ENCODE results near the gene CASTOR1. TPM values are rescaled to one million over a fixed set of nuclear protein-coding genes. Genes with fewer than 3 reads are reported as not detected.

The CASTOR1 gene
- polyA plus RNA-seq, 1 of the 3 experiments (the other 2 are of a cell fraction) = 14.4 TPM

GRCh38 chr22:30323246-30323645 lies 33.9 kb upstream of the CASTOR1 start:
- peaks cover 12% of the 10 kb centered on the region for H3F3A ChIP-seq (replicated peaks; ENCODE audit: insufficient read depth)
- H3K27me3 ChIP-seq (ENCODE audit: insufficient read depth) = no peaks in the 10 kb centered on the region
- DNase-seq = no peak
- WGBS (ENCODE audit: low lambda C conversion rate) = 96% methylated on average over 3 of the region's 3 CpGs
- H3K36me3 ChIP-seq (replicated peaks in 1 of 2; ENCODE audit: control insufficient read depth in 1 of 2, insufficient read depth in 2 of 2, low read length in 1 of 2) = peaks cover 0 to 6% of the 10 kb centered on the region in 2 experiments
- POLR2A ChIA-PET = no interaction called here
- no peak overlapping the region for H3K4me2 ChIP-seq
- CTCF ChIA-PET = interaction anchor here (0.6 to 7.7 kb wide), 3 partner anchors 12 to 35 kb away, joined by 3 to 42 read pairs (median 3); partner anchors contain the start of gene CASTOR1
- H3K4me1 ChIP-seq (ENCODE audit: control insufficient read depth in 1 of 2, insufficient read depth in 2 of 2, low read depth in 1 of 2, low read length in 1 of 2) = peaks cover 0 to 25% of the 10 kb centered on the region in 2 experiments; a peak in 2 of 4 replicates
- no peak for TF ChIP-seq CHD2 (IDR thresholded peaks at IDR 0.05; ENCODE audit: low read length, partially characterized antibody)
- no peak for TF ChIP-seq FOSL2 (IDR thresholded peaks at IDR 0.05; ENCODE audit: borderline replicate concordance, low read depth)
- TF ChIP-seq JUND (IDR thresholded peaks at IDR 0.05) = no peak
- no peak for TF ChIP-seq TAF1 (IDR thresholded peaks at IDR 0.05; ENCODE audit: borderline replicate concordance, low read depth, low read length)
- no peak for TF ChIP-seq NFIC (IDR thresholded peaks at IDR 0.05; ENCODE audit: borderline replicate concordance)
- TF ChIP-seq PBX3 (IDR thresholded peaks at IDR 0.05) = no peak
- TF ChIP-seq GABPA (IDR thresholded peaks at IDR 0.05; ENCODE audit: low read depth) = no peak
- H3K9me2 ChIP-seq = no peaks in the 10 kb centered on the region
- no peak overlapping the region for H3K9ac ChIP-seq
- H3K4me3 ChIP-seq (ENCODE audit: low read depth in 2 of 2, low read length in 1 of 2) = no peak overlapping the region
- peaks cover 43% of the 10 kb centered on the region for H3K79me2 ChIP-seq (ENCODE audit: insufficient read depth)
- peaks cover 39% of the 10 kb centered on the region for H4K20me1 ChIP-seq (ENCODE audit: insufficient read depth)
- no peak overlapping the region for H3K27ac ChIP-seq (ENCODE audit: low read depth in 2 of 2, low read length in 1 of 2)
- H3K9me3 ChIP-seq = no peaks in the 10 kb centered on the region
- H2AFZ ChIP-seq (ENCODE audit: low read depth) = no peak overlapping the region

- Histone ChIP-seq H3K4me2 (no peak overlapping the region), H3K36me3 (replicated peaks in 1 of 2; ENCODE audit: control insufficient read depth in 1 of 2, insufficient read depth in 2 of 2, low read length in 1 of 2) (peaks cover 0 to 6% of the 10 kb centered on the region in 2 experiments), H3K79me2 (ENCODE audit: insufficient read depth) (peaks cover 60% of the 10 kb centered on the region), H4K20me1 (ENCODE audit: insufficient read depth) (peaks cover 42% of the 10 kb centered on the region), H3K9ac (no peak overlapping the region), H3K27ac (ENCODE audit: low read depth in 2 of 2, low read length in 1 of 2) (no peak overlapping the region), H3K9me2 (no peaks in the 10 kb centered on the region), H3K27me3 (ENCODE audit: insufficient read depth) (no peaks in the 10 kb centered on the region), H2AFZ (ENCODE audit: low read depth) (no peak overlapping the region), H3K9me3 (no peaks in the 10 kb centered on the region), H3K4me3 (ENCODE audit: low read depth in 2 of 2, low read length in 1 of 2) (no peak overlapping the region), H3F3A (replicated peaks; ENCODE audit: insufficient read depth) (no peaks in the 10 kb centered on the region), H3K4me1 (ENCODE audit: control insufficient read depth in 1 of 2, insufficient read depth in 2 of 2, low read depth in 1 of 2, low read length in 1 of 2) (peaks cover 0 to 19% of the 10 kb centered on the region in 2 experiments; a peak in 1 of 4 replicates)
- DNase-seq = no peak
- ChIA-PET CTCF (interaction anchor here (1.6 kb wide), 1 partner anchor 34 kb away, joined by 5 read pairs; no protein-coding TSS in a partner anchor), POLR2A (no interaction called here)
- 100% methylated on average over 1 of the region's 2 CpGs for WGBS (ENCODE audit: low lambda C conversion rate)
- TF ChIP-seq RCOR1 (IDR thresholded peaks at IDR 0.05; ENCODE audit: low read length) (no peak), MEF2A (IDR thresholded peaks at IDR 0.05; ENCODE audit: borderline replicate concordance, low read depth) (no peak), ZBTB33 (IDR thresholded peaks at IDR 0.05; ENCODE audit: borderline replicate concordance, low read depth) (no peak), POLR2AphosphoS5 (IDR thresholded peaks at IDR 0.05; ENCODE audit: low read depth, low read length) (no peak), SMC3 (IDR thresholded peaks at IDR 0.05; ENCODE audit: low read depth, low read length) (no peak), PBX3 (IDR thresholded peaks at IDR 0.05) (no peak), NRF1 (IDR thresholded peaks at IDR 0.05; ENCODE audit: low read depth, low read length) (no peak), NFIC (IDR thresholded peaks at IDR 0.05; ENCODE audit: borderline replicate concordance) (no peak), USF2 (IDR thresholded peaks at IDR 0.05; ENCODE audit: borderline replicate concordance, low read depth, low read length) (no peak), YY1 (IDR thresholded peaks at IDR 0.05; ENCODE audit: low read depth) (no peak), RXRA (IDR thresholded peaks at IDR 0.05; ENCODE audit: borderline replicate concordance, low read depth) (no peak), EZH2phosphoT487 (IDR thresholded peaks at IDR 0.05; ENCODE audit: borderline replicate concordance, low read depth) (no peak), GATA2 (CRISPR knock-in tag; IDR thresholded peaks at IDR 0.05) (no peak), TEAD4 (IDR thresholded peaks at IDR 0.05; ENCODE audit: borderline replicate concordance, insufficient read depth) (no peak)
These were observed 32.2 kb upstream of the CASTOR1 start for GRCh38 chr22:30321461-30321860.

Data from SK-N-SH (cell line).